HG03095 (cell line): Measurements from ENCODE around the gene SCAI.
"Not testable (repeated sequence)": the region's sequence is repeated elsewhere in the genome, so short reads cannot be mapped to it uniquely, and the experiment has no call there.

Source experiments
- ATAC-seq: cut with Tn5 transposase; IDR thresholded peaks from one replicate; pipeline ENCODE4 v1.9.1; 2021; ENCODE audit warnings: moderate library complexity; ENCODE audit not compliant: unreplicated experiment

Gene SCAI

DNA sequence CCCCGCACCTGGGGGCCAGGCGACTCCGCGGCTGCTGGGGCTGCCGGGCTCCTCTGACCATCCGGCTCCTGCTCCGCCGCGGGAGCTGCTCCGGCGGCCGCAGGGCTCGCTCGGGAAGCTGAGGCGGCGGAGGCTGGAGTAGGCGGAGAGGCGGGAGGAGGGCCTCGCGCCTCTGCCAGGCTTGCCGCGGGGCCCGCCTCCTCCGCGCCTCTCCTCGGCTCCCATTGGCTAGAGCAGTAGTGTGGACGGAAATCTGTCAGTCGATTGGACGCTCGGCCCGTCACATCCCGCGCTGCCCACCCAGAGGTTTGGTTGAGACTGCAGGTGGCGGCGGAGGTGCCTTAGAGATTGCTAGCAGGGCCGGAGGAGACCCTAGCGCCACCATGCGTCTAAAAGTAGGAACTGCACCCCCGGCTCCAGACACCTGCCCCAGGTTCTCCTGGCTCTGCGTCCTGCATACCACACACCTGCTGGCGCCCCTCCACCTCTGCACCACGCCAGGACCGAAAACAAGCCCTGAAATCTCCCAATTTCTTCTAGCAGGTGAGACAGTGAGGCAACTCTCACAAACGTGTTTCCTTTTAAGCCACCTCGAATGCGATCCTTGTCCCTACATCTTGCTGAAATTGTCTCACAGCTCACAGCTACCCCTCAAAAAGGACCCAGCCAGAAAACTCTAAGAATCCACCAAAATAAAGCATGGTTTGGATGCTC, at the start of gene SCAI:
Gene SCAI (minus strand): TSS at position 152 of the 714 bp plus-strand sequence. CDS start 91 bp downstream, at position 61.
- peak; percentile 96 for ATAC-seq

GRCh38 chr9:125190361-125190801, 47.1 kb upstream of the SCAI start:
- ATAC-seq, result no peak

- ATAC-seq, result peak; percentile 95
Observed at GRCh38 chr9:125189361-125190289, 46.3 kb upstream of the SCAI start, which contains the start of gene PPP6C. Gene PPP6C (minus strand): TSS chr9:125189803. CDS start chr9:125189718, 85 bp downstream.

GRCh38 chr9:125189011-125189360, 45.7 kb upstream of the SCAI start:
- ATAC-seq, result peak; percentile 10

GRCh38 chr9:125183561-125183960, 40.2 kb upstream of the SCAI start:
- no peak for ATAC-seq

GRCh38 chr9:125183054-125183453, 39.7 kb upstream of the SCAI start:
- no peak for ATAC-seq

GRCh38 chr9:125181756-125182155, 38.4 kb upstream of the SCAI start:
- ATAC-seq, result not testable (repeated sequence)

GRCh38 chr9:125180876-125181275, 37.5 kb upstream of the SCAI start:
- no peak for ATAC-seq

- ATAC-seq, result not testable (repeated sequence)
Observed at GRCh38 chr9:125179776-125180175, 36.4 kb upstream of the SCAI start.

DNA sequence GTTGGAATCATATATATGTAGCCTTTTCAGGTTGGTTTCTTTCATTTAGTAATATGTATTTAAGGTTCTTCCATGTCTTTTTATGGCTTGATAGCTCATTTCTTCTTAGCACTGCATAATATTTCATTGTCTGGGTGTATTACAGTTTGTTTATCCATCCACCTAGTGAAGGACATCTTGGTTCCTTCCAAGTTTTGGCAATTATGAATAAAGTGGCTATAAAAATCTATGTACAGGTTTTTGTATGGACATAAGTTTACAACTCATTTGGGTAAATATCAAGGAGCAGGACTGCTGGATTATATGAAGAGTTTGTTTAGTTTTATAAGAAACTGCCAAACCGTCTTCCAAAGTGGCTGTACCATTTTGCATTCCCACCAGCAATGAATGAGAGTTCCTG, 34.6 kb upstream of the SCAI start:
- ATAC-seq, result no peak

GRCh38 chr9:125176636-125177035, 33.3 kb upstream of the SCAI start:
- no peak for ATAC-seq

- ATAC-seq, result no peak
Observed at GRCh38 chr9:125172031-125172755, 28.9 kb upstream of the SCAI start.

GRCh38 chr9:125169895-125170294, 26.6 kb upstream of the SCAI start:
- no peak for ATAC-seq

DNA sequence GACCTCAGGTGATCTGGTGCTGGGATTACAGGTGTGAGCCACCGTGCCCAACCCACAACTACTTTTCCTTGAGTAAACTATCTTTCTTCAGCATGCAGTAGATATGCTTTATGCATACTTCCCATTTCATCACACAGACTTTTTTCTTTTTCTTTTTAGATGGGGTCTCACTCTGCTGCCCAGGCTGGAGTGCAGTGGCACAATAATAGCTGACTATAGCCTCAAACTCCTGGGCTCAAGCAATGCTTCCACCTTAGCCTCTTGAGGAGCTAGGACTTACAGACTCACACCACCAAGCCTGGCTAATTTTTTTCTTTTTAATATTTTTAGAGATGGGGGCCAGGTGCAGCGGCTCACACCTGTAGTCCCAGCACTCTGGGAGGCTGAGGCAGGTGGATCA, 23.4 kb upstream of the SCAI start:
- no peak for ATAC-seq

DNA sequence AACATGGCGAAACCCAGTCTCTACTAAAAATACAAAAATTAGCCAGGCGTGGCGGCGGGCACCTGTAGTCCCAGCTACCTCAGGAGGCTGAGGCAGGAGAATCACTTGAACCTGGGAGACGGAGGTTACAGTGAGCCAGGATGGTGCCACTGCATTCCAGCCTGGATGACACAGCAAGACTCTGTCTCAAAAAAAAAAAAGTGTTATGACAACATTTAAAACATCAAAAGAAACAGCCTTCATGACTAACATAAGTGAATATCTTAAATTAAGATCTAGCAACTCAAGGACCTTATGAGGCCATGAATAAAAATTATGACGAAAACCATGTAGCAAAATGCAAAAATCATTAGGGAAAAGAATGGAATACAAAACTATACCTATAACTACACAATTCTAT, 19.6 kb upstream of the SCAI start:
- ATAC-seq, result not testable (repeated sequence)

DNA sequence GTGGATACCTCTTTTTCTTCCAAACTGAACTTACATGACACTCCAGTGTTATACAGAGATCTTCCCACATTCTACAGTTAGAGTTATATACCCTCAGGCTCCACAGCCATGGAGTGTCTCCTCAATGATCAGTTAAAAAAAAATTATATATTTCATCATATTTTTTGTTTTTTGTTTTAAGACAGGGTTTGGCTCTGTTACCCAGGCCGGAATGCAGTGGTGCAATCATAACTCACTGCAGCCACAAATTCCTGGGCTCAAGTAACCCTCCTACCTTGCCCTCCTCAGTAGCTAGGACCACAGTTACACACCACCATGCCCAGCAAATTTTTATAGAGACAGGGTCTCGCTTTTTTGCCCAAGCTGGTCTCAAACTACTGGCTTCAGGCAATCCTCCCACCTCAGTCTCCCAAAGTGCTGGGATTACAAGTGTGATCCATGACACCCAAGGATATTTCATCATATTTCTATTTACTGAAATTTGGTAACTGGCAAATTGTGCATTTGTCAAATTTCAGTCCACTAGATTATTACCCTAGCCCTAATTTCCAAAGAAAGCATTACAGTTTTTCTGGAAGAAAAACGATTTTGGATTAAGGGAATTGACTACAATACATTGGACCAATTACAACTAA, 18.1 kb upstream of the SCAI start:
- ATAC-seq, result no peak

GRCh38 chr9:125160750-125161149, 17.4 kb upstream of the SCAI start:
- ATAC-seq, result no peak

- ATAC-seq, result no peak
Observed at GRCh38 chr9:125156551-125156950, 13.2 kb upstream of the SCAI start.

DNA sequence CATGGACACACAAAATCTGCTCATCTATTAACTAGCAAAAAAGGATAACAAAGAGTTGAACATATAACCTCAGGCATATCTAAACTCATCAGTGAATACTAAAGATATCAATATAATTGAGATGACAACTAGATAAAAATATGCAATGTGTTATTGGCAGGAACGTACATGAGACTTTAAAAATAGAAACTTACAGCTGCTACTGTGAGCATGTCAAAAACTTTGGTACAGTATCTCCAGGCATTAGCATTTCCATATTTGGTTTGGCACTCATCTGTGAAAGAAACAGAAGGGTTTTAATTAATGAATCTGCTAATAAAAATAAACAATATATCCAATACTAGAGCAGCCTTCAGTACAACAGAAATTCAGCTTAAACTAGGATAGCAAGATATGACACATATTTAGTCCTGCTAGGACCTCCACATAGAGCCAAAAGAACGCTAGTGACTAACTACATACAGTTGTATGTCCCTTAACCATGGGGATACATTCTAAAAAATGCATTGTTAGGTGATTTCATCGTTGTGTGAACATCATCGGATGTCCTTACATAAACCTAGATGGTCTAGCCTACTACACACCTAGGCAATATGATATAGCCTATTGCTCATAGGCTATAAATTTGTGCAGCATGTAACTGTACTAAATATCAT, 10.5 kb upstream of the SCAI start:
- no peak for ATAC-seq

- no peak for ATAC-seq
Observed at GRCh38 chr9:125151730-125152129, 8.4 kb upstream of the SCAI start.
